ENCODE data around the gene PDXDC1. TPM values are rescaled to one million over a fixed set of nuclear protein-coding genes. Genes with fewer than 3 reads are reported as not detected.
"Not testable (repeated sequence)": the region's sequence is repeated elsewhere in the genome, so short reads cannot be mapped to it uniquely, and the experiment has no call there.

Gene PDXDC1
- total RNA-seq, 1 donor from 2014 or later: 55.5 TPM

- not testable (repeated sequence) for H3K27me3 ChIP-seq (ENCODE audit: control insufficient read depth, insufficient read depth, low read length); H3K4me3 ChIP-seq (ENCODE audit: low read depth, low read length); DNase-seq (ENCODE audit: low read depth); H3K36me3 ChIP-seq (ENCODE audit: control insufficient read depth, insufficient read depth, low read length)
Observed at GRCh38 chr16:15130943-15131700, 156.3 kb downstream of the PDXDC1 start.

- not testable (repeated sequence) for H3K27me3 ChIP-seq (ENCODE audit: control insufficient read depth, insufficient read depth, low read length); H3K4me3 ChIP-seq (ENCODE audit: low read depth, low read length); H3K36me3 ChIP-seq (ENCODE audit: control insufficient read depth, insufficient read depth, low read length); DNase-seq (ENCODE audit: low read depth)
Observed at GRCh38 chr16:15132719-15133428, 158.0 kb downstream of the PDXDC1 start.

- H3K36me3 ChIP-seq (ENCODE audit: control insufficient read depth, insufficient read depth, low read length); H3K4me3 ChIP-seq (ENCODE audit: low read depth, low read length); H3K27me3 ChIP-seq (ENCODE audit: control insufficient read depth, insufficient read depth, low read length); DNase-seq (ENCODE audit: low read depth): not testable (repeated sequence)
Observed at GRCh38 chr16:15133554-15133953, 158.7 kb downstream of the PDXDC1 start.

- not testable (repeated sequence) for H3K4me3 ChIP-seq (ENCODE audit: low read depth, low read length); DNase-seq (ENCODE audit: low read depth); H3K36me3 ChIP-seq (ENCODE audit: control insufficient read depth, insufficient read depth, low read length); H3K27me3 ChIP-seq (ENCODE audit: control insufficient read depth, insufficient read depth, low read length)
Observed at GRCh38 chr16:15134752-15135482, 160.1 kb downstream of the PDXDC1 start.

GRCh38 chr16:15135483-15136360 is 160.9 kb downstream of the PDXDC1 start:
- DNase-seq (ENCODE audit: low read depth); H3K36me3 ChIP-seq (ENCODE audit: control insufficient read depth, insufficient read depth, low read length); H3K4me3 ChIP-seq (ENCODE audit: low read depth, low read length); H3K27me3 ChIP-seq (ENCODE audit: control insufficient read depth, insufficient read depth, low read length): not testable (repeated sequence)

- H3K36me3 ChIP-seq (ENCODE audit: control insufficient read depth, insufficient read depth, low read length); DNase-seq (ENCODE audit: low read depth); H3K27me3 ChIP-seq (ENCODE audit: control insufficient read depth, insufficient read depth, low read length); H3K4me3 ChIP-seq (ENCODE audit: low read depth, low read length): not testable (repeated sequence)
Observed at GRCh38 chr16:15137514-15137913, 162.7 kb downstream of the PDXDC1 start.

GRCh38 chr16:15140444-15141365 is 165.9 kb downstream of the PDXDC1 start:
- H3K4me3 ChIP-seq (ENCODE audit: low read depth, low read length); H3K27me3 ChIP-seq (ENCODE audit: control insufficient read depth, insufficient read depth, low read length); H3K36me3 ChIP-seq (ENCODE audit: control insufficient read depth, insufficient read depth, low read length); DNase-seq (ENCODE audit: low read depth): not testable (repeated sequence)

GRCh38 chr16:15141586-15141985 is 166.8 kb downstream of the PDXDC1 start:
- no peak overlapping the region for H3K4me3 ChIP-seq (ENCODE audit: low read depth, low read length)
- H3K36me3 ChIP-seq (ENCODE audit: control insufficient read depth, insufficient read depth, low read length): no peaks in the 10 kb centered on the region
- DNase-seq (ENCODE audit: low read depth): no peak
- TF ChIP-seq CTCF (IDR thresholded peaks at IDR 0.05; ENCODE audit: insufficient read depth, low read length, poor library complexity, severe bottlenecking): no peak
- H3K27me3 ChIP-seq (ENCODE audit: control insufficient read depth, insufficient read depth, low read length): no peaks in the 10 kb centered on the region

GRCh38 chr16:15142107-15142890 is 167.5 kb downstream of the PDXDC1 start:
- H3K36me3 ChIP-seq (ENCODE audit: control insufficient read depth, insufficient read depth, low read length); H3K4me3 ChIP-seq (ENCODE audit: low read depth, low read length); DNase-seq (ENCODE audit: low read depth); H3K27me3 ChIP-seq (ENCODE audit: control insufficient read depth, insufficient read depth, low read length): not testable (repeated sequence)

- not testable (repeated sequence) for H3K36me3 ChIP-seq (ENCODE audit: control insufficient read depth, insufficient read depth, low read length); DNase-seq (ENCODE audit: low read depth); H3K4me3 ChIP-seq (ENCODE audit: low read depth, low read length); H3K27me3 ChIP-seq (ENCODE audit: control insufficient read depth, insufficient read depth, low read length)
Observed at GRCh38 chr16:15142891-15143600, 168.2 kb downstream of the PDXDC1 start.

- not testable (repeated sequence) for H3K36me3 ChIP-seq (ENCODE audit: control insufficient read depth, insufficient read depth, low read length); H3K27me3 ChIP-seq (ENCODE audit: control insufficient read depth, insufficient read depth, low read length); DNase-seq (ENCODE audit: low read depth); H3K4me3 ChIP-seq (ENCODE audit: low read depth, low read length)
Observed at GRCh38 chr16:15143601-15144091, 168.8 kb downstream of the PDXDC1 start.

Data from kidney epithelial cell (primary cell).